GM12878 (cell line): ENCODE results near the gene PPP6C. TPM values are rescaled to one million over a fixed set of nuclear protein-coding genes. Genes with fewer than 3 reads are reported as not detected.

Experiments used
- BCLAF1 ChIP-seq: fragments of 450-650 bp; IDR thresholded peaks from 2 replicates; pipeline ENCODE4 v1.6.1; 2017; ENCODE audit warnings: antibody characterized with exemption, mild to moderate bottlenecking, moderate library complexity
- E4F1 ChIP-seq: fragments of 450-650 bp; IDR thresholded peaks from 2 replicates; pipeline ENCODE4 v1.6.1; 2018; ENCODE audit warnings: borderline replicate concordance, mild to moderate bottlenecking; ENCODE audit not compliant: partially characterized antibody
- ELK1 ChIP-seq: IDR thresholded peaks from 2 replicates; pipeline ENCODE4 v1.6.1; 2012; ENCODE audit warnings: low read depth, low read length, improper control_type of control experiment
- IRF3 ChIP-seq: fragments of 450-650 bp; IDR thresholded peaks from 2 replicates; pipeline ENCODE4 v1.6.1; 2014; ENCODE audit warnings: mild to moderate bottlenecking
- NR2C1 ChIP-seq: fragments of 450-650 bp; IDR thresholded peaks from 2 replicates; pipeline ENCODE4 v1.6.1; 2017; ENCODE audit warnings: antibody characterized with exemption, mild to moderate bottlenecking, moderate library complexity
- POLR2A ChIP-seq: IDR thresholded peaks from 2 replicates; pipeline ENCODE4 v1.6.1; 2011; ENCODE audit warnings: low read depth, mild to moderate bottlenecking, low read length
- RBBP5 ChIP-seq: fragments of 200-600 bp; sonication (generic); conservative IDR thresholded peaks from 2 replicates; pipeline ENCODE4 v1.6.1; 2016
- RUNX3 ChIP-seq: IDR thresholded peaks from 2 replicates; pipeline ENCODE4 v1.6.1; 2012; ENCODE audit warnings: low read length, inconsistent platforms
- ZBTB40 ChIP-seq: fragments of 450-650 bp; IDR thresholded peaks from 2 replicates; pipeline ENCODE4 v1.6.1; 2016; ENCODE audit warnings: mild to moderate bottlenecking, moderate library complexity, borderline replicate concordance
- ZNF687 ChIP-seq: fragments of 450-650 bp; IDR thresholded peaks from 2 replicates; pipeline ENCODE4 v1.6.1; 2017; ENCODE audit warnings: mild to moderate bottlenecking, moderate library complexity
- polyA plus RNA-seq, 11 experiments: library from polyadenylated mRNA; depleted of rRNA in 4 of 11; unstranded in 6 of 11; stranded (reverse) in 5 of 11; fragments of >200 nt; fragmentation: Nextera tagmentation in 4 of 11; fragmentation: Illumina TruSeq in 1 of 11; extraction: Ambion mirVana in 4 of 11; extraction: Trizol in 1 of 11; gene quantifications; 1 replicate in 1 of 11; 2 replicates in 10 of 11; pipeline versions ENCODE4 v1.2.1 to v1.2.3, GENCODE V29; 2011 to 2016; ENCODE audit warnings: inconsistent platforms in 2 of 11, missing spikeins in 2 of 11, low read depth in 1 of 11
- total RNA-seq, 4 experiments: library from RNA; depleted of rRNA in 3 of 4; stranded (reverse); fragments of >200 nt in 3 of 4; fragmentation: Illumina TruSeq in 1 of 4; extraction: Trizol in 1 of 4; gene quantifications; 2 replicates each; pipeline versions ENCODE4 v1.2.1 to v1.2.3, GENCODE V29; 2013 to 2021

Gene PPP6C
- total and polyA plus RNA-seq, 10 of the 15 experiments (the other 5 are each of a cell fraction or from before 2014, with no cell fraction given), result 26.8 to 45.3 (median 37.1) TPM

GRCh38 chr9:125189361-125190289, at the start of gene PPP6C (continued):
- TF ChIP-seq BCLAF1 (no peak), ELK1 (0 out of 2 replicates have a peak, but pooled peaks have one; percentile 55), ZBTB40 (peak; percentile 85), E4F1 (peak; percentile 39), ZNF687 (peak; percentile 85), NR2C1 (peak; percentile 71), IRF3 (peak; percentile 23; the same call in 1 of the 2 replicates), RBBP5 (0 out of 2 replicates have a peak, but pooled peaks have one; percentile 76), POLR2A (peak; percentile 75), RUNX3 (no peak; the same call in 1 of the 2 replicates)
